Measurements from ENCODE around the gene AJAP1.

The AJAP1 gene, protein sequence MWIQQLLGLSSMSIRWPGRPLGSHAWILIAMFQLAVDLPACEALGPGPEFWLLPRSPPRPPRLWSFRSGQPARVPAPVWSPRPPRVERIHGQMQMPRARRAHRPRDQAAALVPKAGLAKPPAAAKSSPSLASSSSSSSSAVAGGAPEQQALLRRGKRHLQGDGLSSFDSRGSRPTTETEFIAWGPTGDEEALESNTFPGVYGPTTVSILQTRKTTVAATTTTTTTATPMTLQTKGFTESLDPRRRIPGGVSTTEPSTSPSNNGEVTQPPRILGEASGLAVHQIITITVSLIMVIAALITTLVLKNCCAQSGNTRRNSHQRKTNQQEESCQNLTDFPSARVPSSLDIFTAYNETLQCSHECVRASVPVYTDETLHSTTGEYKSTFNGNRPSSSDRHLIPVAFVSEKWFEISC

DNA sequence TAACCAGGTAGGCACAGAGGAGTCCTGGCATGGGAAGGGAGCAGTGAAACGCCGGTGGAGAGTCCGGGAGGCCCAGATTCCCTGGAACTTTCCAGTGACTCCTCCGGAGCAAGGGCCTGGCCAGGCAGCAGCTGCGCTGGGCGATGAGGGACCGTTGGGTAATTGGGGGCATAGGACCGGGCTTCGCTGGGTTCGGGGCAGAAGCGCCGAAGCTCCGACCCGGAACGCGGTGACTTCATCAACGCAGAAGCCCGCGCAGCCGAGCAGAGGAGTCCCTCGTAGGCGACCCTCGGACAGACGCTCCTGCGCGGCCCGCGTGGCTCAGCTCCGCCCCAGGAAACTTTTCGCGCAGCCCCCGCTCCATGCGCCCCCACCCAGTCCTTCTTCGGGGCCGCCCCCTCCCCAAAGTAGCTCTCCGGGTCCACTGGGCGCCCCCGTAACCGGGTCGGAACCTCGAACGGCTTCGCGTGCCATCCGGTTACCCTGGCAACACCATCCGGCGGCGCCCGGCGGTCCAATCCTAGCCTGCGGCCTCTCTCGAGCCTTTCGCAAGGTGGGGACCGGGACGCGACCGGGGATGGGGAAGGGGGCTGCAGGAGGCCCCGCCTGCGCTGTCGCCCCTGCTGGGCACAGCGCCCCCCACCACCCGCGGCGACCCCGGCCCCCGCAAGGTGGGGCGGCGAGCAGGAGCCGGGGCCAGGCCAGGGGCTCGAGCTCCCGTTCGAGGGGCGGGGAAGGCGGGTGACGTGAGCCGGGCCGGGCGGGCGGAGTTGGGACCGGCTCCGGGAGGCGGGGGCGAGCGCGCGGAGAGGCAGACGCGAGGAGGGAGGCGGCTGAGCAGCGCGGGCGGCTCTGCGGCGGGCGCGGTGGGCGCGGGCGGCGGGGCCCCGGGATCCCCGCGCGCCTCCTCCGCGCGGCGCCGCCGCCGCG is at the start of gene AJAP1:
Gene AJAP1, plus strand, starts transcription at position 814 of the 930 bp plus-strand sequence. CDS start 817 bp downstream, outside the sequence.
- Histone ChIP-seq H3K4me1 (peaks cover 0 to 33% (median 21%) of the 10 kb centered on the region in 4 donors), H3K4me3 (peak within 1 kb of the TSS in 1 of 2 donors; percentile 39), H3K27me3 (peaks cover 0 to 80% of the 10 kb centered on the region in 2 donors), H3K36me3 (no peaks in the 10 kb centered on the region), H3K27ac (no peak within 1 kb of the TSS), H3K9me3 (no peaks in the 10 kb centered on the region)
- TF ChIP-seq, protein P1, sequence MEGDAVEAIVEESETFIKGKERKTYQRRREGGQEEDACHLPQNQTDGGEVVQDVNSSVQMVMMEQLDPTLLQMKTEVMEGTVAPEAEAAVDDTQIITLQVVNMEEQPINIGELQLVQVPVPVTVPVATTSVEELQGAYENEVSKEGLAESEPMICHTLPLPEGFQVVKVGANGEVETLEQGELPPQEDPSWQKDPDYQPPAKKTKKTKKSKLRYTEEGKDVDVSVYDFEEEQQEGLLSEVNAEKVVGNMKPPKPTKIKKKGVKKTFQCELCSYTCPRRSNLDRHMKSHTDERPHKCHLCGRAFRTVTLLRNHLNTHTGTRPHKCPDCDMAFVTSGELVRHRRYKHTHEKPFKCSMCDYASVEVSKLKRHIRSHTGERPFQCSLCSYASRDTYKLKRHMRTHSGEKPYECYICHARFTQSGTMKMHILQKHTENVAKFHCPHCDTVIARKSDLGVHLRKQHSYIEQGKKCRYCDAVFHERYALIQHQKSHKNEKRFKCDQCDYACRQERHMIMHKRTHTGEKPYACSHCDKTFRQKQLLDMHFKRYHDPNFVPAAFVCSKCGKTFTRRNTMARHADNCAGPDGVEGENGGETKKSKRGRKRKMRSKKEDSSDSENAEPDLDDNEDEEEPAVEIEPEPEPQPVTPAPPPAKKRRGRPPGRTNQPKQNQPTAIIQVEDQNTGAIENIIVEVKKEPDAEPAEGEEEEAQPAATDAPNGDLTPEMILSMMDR (IDR thresholded peaks at IDR 0.05), result no peak
- no peak for DNase-seq
- intact Hi-C loops (cut with DNase I; ENCODE audit: low total_unique reads), result no loop called here

DNA sequence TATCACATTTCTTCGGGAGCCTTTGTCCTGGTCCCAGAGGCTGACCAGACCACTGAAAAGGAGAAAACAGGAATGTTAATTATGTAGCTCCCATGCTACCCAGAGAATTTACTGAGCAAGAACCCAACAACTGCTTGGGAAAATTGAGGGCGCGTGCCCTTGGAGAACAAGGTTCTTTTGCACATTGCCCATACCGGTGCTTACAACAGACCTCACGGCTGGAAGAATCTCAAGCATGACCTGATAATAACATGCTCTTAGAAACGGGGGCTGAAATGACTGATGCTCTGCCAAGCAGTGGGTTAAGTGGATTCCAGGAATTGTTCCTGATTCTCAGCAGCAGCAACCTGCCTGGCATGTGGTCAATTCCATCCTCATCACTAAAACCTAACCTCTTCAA is 49.3 kb upstream of the AJAP1 start:
- DNase-seq, result no peak
- Histone ChIP-seq H3K27me3 (peaks cover 0 to 35% of the 10 kb centered on the region in 2 donors), H3K9me3 (peaks cover 0 to 11% (median 6%) of the 10 kb centered on the region in 3 donors), H3K4me1 (no peaks in the 10 kb centered on the region), H3K4me3 (no peak overlapping the region), H3K27ac (no peak overlapping the region), H3K36me3 (no peaks in the 10 kb centered on the region)
- intact Hi-C loops (cut with DNase I; ENCODE audit: low total_unique reads), result no loop called here
- TF ChIP-seq, protein P1 (IDR thresholded peaks at IDR 0.05), result no peak

DNA sequence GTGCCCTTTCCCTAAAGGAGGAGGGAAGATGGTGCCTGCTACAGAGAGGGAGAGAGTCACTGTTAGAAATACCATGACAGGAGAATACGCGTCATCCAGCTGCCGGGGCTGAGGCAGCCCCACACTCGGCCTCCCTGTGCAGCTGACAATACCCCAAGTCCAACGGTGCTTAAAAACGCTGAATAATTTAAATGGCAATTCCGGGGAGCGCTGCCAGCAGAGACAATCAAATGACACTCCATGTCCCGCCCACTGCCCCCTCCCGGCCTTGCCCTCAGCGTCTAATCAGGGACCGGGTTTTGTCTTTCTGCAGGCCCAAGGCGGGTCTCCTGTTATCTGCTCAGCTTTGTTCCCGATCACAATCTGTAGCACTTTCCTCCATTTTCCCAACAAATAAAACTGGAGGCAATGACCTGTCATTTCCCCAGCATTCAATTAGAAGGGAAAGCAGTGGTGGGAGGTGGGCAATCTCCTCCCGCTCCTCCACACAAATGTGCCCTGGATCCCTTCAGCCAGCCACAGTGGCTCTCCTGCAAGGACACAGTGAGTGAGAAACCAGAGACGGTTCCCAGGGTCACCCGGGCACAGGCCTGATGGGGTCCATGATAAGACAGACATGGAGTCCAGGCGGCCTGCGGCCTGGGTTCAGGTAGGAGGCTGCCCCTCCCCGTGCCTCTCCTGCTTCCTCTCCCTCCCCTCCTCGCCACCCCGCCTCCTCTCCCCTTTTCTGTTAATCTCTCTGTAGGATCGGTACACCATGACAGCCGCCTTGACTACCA is 42.7 kb upstream of the AJAP1 start:
- Histone ChIP-seq H3K9me3 (peaks cover 0 to 20% (median 12%) of the 10 kb centered on the region in 3 donors), H3K36me3 (no peaks in the 10 kb centered on the region), H3K27ac (no peak overlapping the region), H3K4me1 (no peaks in the 10 kb centered on the region), H3K27me3 (peaks cover 0 to 12% of the 10 kb centered on the region in 2 donors), H3K4me3 (no peak overlapping the region)
- TF ChIP-seq, protein P1 (IDR thresholded peaks at IDR 0.05), result no peak
- no peak for DNase-seq
- intact Hi-C loops (cut with DNase I; ENCODE audit: low total_unique reads), result no loop called here

DNA sequence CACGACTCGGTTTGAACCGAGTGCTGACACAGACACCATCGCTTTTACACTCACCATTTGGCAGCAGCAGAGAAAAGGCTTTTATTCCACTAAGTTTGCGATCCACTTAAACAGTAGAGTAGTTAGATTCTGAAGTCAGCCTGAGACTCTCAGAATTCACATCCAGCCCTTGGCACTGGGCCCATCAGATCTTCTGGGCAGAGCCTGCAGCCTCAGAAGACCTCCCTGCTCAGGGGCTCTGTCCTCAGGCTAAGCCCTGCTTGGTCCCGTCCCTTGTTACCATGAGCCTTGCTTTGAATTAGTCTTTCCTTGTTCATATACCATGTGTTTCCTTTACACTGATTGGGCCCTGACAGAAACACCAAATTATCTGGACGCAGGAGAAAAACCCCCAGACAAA is 41.4 kb upstream of the AJAP1 start:
- H3K36me3 ChIP-seq, result no peaks in the 10 kb centered on the region
- TF ChIP-seq, protein P1 (IDR thresholded peaks at IDR 0.05), result no peak
- no peaks in the 10 kb centered on the region for H3K4me1 ChIP-seq
- no peak for DNase-seq
- no peak overlapping the region for H3K4me3 ChIP-seq
- H3K9me3 ChIP-seq, result peaks cover 0 to 20% (median 12%) of the 10 kb centered on the region in 3 donors
- H3K27me3 ChIP-seq, result no peaks in the 10 kb centered on the region
- intact Hi-C loops (cut with DNase I; ENCODE audit: low total_unique reads), result no loop called here
- no peak overlapping the region for H3K27ac ChIP-seq
